GM12801 (cell line): Measurements from ENCODE around the gene EML6.

Source experiments
- TF ChIP-seq, protein P1 (sequence below): IDR thresholded peaks from one replicate; pipeline ENCODE4 v1.5.1; 2011; ENCODE audit warnings: control low read depth; ENCODE audit not compliant: insufficient read length; ENCODE audit errors: extremely low read depth

EML6 gene

GRCh38 chr2:54771166-54771885 lies 47.9 kb downstream of the EML6 start:
- TF ChIP-seq, protein P1, sequence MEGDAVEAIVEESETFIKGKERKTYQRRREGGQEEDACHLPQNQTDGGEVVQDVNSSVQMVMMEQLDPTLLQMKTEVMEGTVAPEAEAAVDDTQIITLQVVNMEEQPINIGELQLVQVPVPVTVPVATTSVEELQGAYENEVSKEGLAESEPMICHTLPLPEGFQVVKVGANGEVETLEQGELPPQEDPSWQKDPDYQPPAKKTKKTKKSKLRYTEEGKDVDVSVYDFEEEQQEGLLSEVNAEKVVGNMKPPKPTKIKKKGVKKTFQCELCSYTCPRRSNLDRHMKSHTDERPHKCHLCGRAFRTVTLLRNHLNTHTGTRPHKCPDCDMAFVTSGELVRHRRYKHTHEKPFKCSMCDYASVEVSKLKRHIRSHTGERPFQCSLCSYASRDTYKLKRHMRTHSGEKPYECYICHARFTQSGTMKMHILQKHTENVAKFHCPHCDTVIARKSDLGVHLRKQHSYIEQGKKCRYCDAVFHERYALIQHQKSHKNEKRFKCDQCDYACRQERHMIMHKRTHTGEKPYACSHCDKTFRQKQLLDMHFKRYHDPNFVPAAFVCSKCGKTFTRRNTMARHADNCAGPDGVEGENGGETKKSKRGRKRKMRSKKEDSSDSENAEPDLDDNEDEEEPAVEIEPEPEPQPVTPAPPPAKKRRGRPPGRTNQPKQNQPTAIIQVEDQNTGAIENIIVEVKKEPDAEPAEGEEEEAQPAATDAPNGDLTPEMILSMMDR: no peak

GRCh38 chr2:54772110-54772509 lies 48.6 kb downstream of the EML6 start:
- TF ChIP-seq, protein P1: no peak

DNA sequence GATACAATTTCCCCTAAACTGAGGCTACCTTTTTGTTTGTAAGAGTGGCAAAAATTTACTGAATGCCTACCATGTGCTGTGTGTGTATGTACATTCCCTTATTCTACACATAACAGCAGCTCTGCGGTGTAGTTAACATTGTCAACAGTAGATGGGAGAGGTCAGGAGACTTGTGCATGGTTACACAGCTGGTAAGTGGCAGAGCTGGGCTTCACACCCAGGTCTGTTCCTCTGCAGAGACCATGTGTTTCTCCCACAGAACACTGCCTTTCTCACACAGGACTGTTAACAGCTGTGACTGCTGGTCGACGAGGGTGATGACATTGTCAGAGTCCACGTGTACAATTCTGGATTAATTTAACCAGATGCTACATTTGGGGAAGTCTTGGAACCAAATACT lies 49.1 kb downstream of the EML6 start:
- TF ChIP-seq, protein P1: no peak

DNA sequence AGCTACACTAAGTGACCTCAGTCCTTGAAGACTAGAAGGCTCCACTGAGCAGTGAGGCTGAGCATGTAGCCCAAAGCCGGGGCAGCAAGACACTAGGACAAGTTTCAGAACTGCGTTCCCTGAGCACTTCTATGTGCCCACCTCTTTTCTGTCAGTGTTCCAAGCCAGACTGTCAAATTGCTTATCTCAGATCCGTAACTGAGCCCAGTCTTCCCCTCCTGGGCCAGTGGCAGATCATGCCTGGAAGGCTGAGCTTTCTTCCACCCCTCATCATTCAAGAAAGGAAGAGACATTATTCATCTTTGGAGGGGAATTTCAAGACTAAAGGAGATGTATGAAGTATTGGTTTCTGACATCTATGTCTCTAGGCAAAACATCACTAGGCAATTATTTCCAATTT lies 49.8 kb downstream of the EML6 start:
- TF ChIP-seq, protein P1: no peak

- TF ChIP-seq, protein P1: no peak
Observed at GRCh38 chr2:54773838-54774237, 50.4 kb downstream of the EML6 start.

DNA sequence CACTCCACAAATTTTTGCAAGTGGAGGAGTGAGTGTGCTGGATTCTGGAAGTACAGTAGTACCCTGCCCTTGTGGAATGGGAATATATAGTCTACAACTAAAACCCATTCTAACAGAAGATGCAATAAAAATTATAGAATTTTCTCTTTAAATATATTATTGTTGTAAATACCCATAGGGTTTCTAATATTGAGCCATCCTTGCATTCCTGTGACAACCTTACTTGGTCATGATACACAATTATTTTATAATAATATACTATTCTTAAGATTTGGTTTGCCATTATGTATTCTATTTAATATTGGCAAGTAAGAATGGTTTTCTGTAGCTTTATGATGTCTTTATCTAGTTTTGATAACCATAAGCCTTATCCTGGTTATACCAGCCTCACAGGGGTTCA lies 52.2 kb downstream of the EML6 start:
- TF ChIP-seq, protein P1: no peak

DNA sequence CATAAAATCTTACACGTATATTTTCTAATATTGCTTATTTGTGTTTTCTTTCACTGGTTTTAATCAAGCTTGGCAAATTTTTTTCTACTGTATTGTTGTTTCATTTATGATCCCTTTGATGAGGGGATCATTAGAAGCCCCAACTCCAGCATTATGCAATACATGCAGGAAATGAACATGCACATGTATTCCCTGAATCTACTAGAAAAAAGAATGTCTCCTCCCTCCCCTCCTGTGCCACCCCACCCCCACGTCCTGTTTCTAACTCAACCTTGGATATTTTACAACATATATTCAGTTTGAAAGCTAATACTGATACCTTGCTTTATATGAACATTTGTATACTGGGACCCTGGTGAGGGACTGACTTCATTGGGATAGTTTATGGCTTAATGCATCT lies 53.0 kb downstream of the EML6 start:
- TF ChIP-seq, protein P1: no peak

- TF ChIP-seq, protein P1: no peak
Observed at GRCh38 chr2:54783349-54783748, 59.9 kb downstream of the EML6 start.
